Measurements from ENCODE around the gene GATB. TPM values are rescaled to one million over a fixed set of nuclear protein-coding genes. Genes with fewer than 3 reads are reported as not detected.

Gene GATB
- total RNA-seq, 1 donor from 2014 or later, result 17.9 TPM

DNA sequence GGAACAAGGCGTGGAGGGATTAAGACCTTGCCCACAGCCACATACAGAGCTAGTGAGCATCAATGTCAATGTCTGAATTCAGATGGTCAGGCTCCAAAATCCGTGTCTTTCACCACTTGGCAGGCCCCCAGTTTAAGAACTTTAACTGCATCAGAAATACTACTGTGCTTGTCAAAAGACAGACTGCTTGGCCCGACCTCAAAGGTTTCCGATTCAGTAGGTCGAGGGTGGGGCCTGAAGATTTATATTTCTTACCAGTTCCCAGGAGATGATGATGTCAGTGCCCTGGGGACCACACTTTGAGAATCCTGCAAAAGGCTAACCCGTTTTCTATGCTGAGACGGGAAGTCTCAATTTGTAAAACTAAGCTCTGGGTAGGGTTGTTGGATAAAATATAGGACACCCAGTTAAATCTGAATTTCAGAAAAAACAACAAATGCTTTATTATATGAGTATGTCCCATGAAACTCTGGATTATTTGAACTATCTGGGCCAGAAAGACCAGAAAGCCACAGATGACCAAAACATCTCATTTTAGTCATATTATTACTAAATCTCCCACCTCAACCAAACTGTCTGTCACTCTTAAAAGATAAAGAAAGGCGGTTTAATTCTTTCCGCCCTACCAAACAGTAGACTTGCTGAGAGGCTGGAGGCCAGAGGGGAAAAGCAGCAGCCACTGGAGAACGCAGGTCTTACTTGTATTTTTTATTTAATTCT lies 42.7 kb downstream of the GATB start:
- H2AFZ ChIP-seq (replicated peaks), result no peak overlapping the region
- H3K9me3 ChIP-seq (ENCODE audit: low read depth), result no peaks in the 10 kb centered on the region
- no peaks in the 10 kb centered on the region for H3K36me3 ChIP-seq
- no peaks in the 10 kb centered on the region for H3K79me2 ChIP-seq (ENCODE audit: low read depth)
- no peaks in the 10 kb centered on the region for H4K20me1 ChIP-seq (ENCODE audit: low read depth)
- Mint-ChIP-seq H3K4me3 (no peak overlapping the region), H3K36me3 (no peaks in the 10 kb centered on the region), H3K9me3 (no peaks in the 10 kb centered on the region), H3K27ac (no peak overlapping the region), H3K4me1 (peaks cover 23% of the 10 kb centered on the region), H3K27me3 (ENCODE audit: insufficient read depth, low read depth) (peaks cover 3% of the 10 kb centered on the region)
- H3K27me3 ChIP-seq, result no peaks in the 10 kb centered on the region
- peaks cover 22% of the 10 kb centered on the region for H3K4me1 ChIP-seq
- no peak overlapping the region for H3K4me2 ChIP-seq
- no peaks in the 10 kb centered on the region for H3F3A ChIP-seq (ENCODE audit: low read depth)
- DNase-seq (ENCODE audit: low spot score), result no peak
- TF ChIP-seq EZH2phosphoT487 (IDR thresholded peaks at IDR 0.05) (no peak), EZH2 (IDR thresholded peaks at IDR 0.05) (no peak)
- TF ChIP-seq, protein P1, sequence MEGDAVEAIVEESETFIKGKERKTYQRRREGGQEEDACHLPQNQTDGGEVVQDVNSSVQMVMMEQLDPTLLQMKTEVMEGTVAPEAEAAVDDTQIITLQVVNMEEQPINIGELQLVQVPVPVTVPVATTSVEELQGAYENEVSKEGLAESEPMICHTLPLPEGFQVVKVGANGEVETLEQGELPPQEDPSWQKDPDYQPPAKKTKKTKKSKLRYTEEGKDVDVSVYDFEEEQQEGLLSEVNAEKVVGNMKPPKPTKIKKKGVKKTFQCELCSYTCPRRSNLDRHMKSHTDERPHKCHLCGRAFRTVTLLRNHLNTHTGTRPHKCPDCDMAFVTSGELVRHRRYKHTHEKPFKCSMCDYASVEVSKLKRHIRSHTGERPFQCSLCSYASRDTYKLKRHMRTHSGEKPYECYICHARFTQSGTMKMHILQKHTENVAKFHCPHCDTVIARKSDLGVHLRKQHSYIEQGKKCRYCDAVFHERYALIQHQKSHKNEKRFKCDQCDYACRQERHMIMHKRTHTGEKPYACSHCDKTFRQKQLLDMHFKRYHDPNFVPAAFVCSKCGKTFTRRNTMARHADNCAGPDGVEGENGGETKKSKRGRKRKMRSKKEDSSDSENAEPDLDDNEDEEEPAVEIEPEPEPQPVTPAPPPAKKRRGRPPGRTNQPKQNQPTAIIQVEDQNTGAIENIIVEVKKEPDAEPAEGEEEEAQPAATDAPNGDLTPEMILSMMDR (IDR thresholded peaks at IDR 0.05), result no peak
- no peak overlapping the region for H3K4me3 ChIP-seq
- H3K9ac ChIP-seq, result no peak overlapping the region
- H3K27ac ChIP-seq, result no peak overlapping the region

- Histone ChIP-seq H3K27me3 (no peaks in the 10 kb centered on the region), H3K79me2 (ENCODE audit: low read depth) (no peaks in the 10 kb centered on the region), H3K9ac (no peak overlapping the region), H3K4me3 (no peak overlapping the region), H2AFZ (replicated peaks) (no peak overlapping the region), H3K9me3 (ENCODE audit: low read depth) (no peaks in the 10 kb centered on the region), H3F3A (ENCODE audit: low read depth) (peaks cover under 1% of the 10 kb centered on the region), H3K4me2 (no peak overlapping the region), H3K4me1 (peaks cover 26% of the 10 kb centered on the region), H4K20me1 (ENCODE audit: low read depth) (no peaks in the 10 kb centered on the region), H3K36me3 (no peaks in the 10 kb centered on the region), H3K27ac (no peak overlapping the region)
- Mint-ChIP-seq H3K36me3 (no peaks in the 10 kb centered on the region), H3K4me3 (no peak overlapping the region), H3K9me3 (no peaks in the 10 kb centered on the region), H3K27ac (peak overlapping the region; percentile 57), H3K27me3 (ENCODE audit: insufficient read depth, low read depth) (peaks cover 3% of the 10 kb centered on the region), H3K4me1 (peaks cover 23% of the 10 kb centered on the region)
- peak; percentile 17 for DNase-seq (ENCODE audit: low spot score)
- no peak for TF ChIP-seq EZH2phosphoT487 (IDR thresholded peaks at IDR 0.05)
These were observed 43.5 kb downstream of the GATB start for GRCh38 chr4:151717314-151717713.

DNA sequence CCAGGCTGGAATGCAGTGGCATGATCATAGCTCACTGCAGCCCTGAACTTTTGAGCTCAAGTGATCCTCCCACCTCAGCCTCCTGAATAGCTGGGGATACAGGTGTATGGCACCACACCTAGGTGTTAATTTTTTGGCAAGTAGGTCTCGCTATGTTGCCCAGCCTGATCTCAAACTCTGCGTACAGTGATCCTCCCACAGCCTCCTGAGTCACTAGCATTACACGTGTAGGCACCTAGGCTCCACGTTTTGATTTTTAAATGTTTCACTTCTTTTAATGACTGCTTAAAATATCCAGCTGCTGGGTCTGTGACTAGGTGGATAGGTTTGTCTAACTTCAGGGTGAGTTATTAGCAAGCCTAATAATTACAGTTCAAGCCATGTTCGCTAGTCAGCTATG lies 44.5 kb downstream of the GATB start:
- peaks cover 23% of the 10 kb centered on the region for H3K4me1 Mint-ChIP-seq
- H3K27ac Mint-ChIP-seq, result no peak overlapping the region
- no peaks in the 10 kb centered on the region for H3K27me3 Mint-ChIP-seq (ENCODE audit: insufficient read depth, low read depth)

More for the DNA sequence above, 44.5 kb downstream of the GATB start:
- no peaks in the 10 kb centered on the region for H4K20me1 ChIP-seq (ENCODE audit: low read depth)
- TF ChIP-seq, protein P1 (IDR thresholded peaks at IDR 0.05), result no peak
- TF ChIP-seq EZH2 (IDR thresholded peaks at IDR 0.05) (no peak), EZH2phosphoT487 (IDR thresholded peaks at IDR 0.05) (no peak)
- no peaks in the 10 kb centered on the region for H3K36me3 ChIP-seq
- no peaks in the 10 kb centered on the region for H3K9me3 ChIP-seq (ENCODE audit: low read depth)
- H3K79me2 ChIP-seq (ENCODE audit: low read depth), result no peaks in the 10 kb centered on the region
- H3K36me3 Mint-ChIP-seq, result no peaks in the 10 kb centered on the region
- no peak overlapping the region for H2AFZ ChIP-seq (replicated peaks)
- no peak overlapping the region for H3K4me3 ChIP-seq
- peaks cover 10% of the 10 kb centered on the region for H3F3A ChIP-seq (ENCODE audit: low read depth)
- H3K9ac ChIP-seq, result no peak overlapping the region
- H3K27ac ChIP-seq, result no peak overlapping the region
- H3K4me2 ChIP-seq, result no peak overlapping the region
- DNase-seq (ENCODE audit: low spot score), result no peak
- H3K27me3 ChIP-seq, result no peaks in the 10 kb centered on the region
- H3K4me1 ChIP-seq, result peaks cover 36% of the 10 kb centered on the region
- no peak overlapping the region for H3K4me3 Mint-ChIP-seq
- H3K9me3 Mint-ChIP-seq, result no peaks in the 10 kb centered on the region
